Neural progenitor cell (in vitro differentiated cells): ENCODE results near the gene TBC1D20. TPM values are rescaled to one million over a fixed set of nuclear protein-coding genes. Genes with fewer than 3 reads are reported as not detected.

Source experiments
- DNase-seq: peaks from one replicate; pipeline ENCODE4 v3.0.0-alpha.2; 2016; ENCODE audit warnings: low spot score
- H2AFZ ChIP-seq: fragments of 200-600 bp; sonication (generic); replicated peaks from 2 replicates; pipeline ENCODE4 v1.6.1; 2016; ENCODE audit warnings: antibody characterized with exemption
- H3F3A ChIP-seq: fragments of 200-600 bp; sonication (generic); 2 replicates; pipeline ENCODE4 v1.6.1; 2016; ENCODE audit warnings: antibody characterized with exemption, low read depth
- H3K27ac ChIP-seq: fragments of 200-600 bp; sonication (generic); 2 replicates; pipeline ENCODE4 v1.5.1; 2016; ENCODE audit warnings: mild to moderate bottlenecking
- H3K27me3 ChIP-seq: fragments of 200-600 bp; sonication (generic); 2 replicates; pipeline ENCODE4 v1.6.1; 2016; ENCODE audit warnings: mild to moderate bottlenecking, moderate library complexity
- H3K36me3 ChIP-seq: fragments of 200-600 bp; sonication (generic); 2 replicates; pipeline ENCODE4 v1.5.1; 2016
- H3K4me1 ChIP-seq: fragments of 200-600 bp; sonication (generic); 2 replicates; pipeline ENCODE4 v1.6.1; 2016; ENCODE audit warnings: mixed run types
- H3K4me2 ChIP-seq: fragments of 200-600 bp; sonication (generic); 2 replicates; pipeline ENCODE4 v1.6.1; 2016
- H3K4me3 ChIP-seq: fragments of 200-600 bp; sonication (generic); 2 replicates; pipeline ENCODE4 v1.5.1; 2016
- H3K79me2 ChIP-seq: fragments of 200-600 bp; sonication (generic); 2 replicates; pipeline ENCODE4 v1.6.1; 2016; ENCODE audit warnings: low read depth
- H3K9ac ChIP-seq: fragments of 200-600 bp; sonication (generic); 2 replicates; pipeline ENCODE4 v1.6.1; 2016
- H3K9me3 ChIP-seq: fragments of 200-600 bp; sonication (generic); 2 replicates; pipeline ENCODE4 v1.5.1; 2016; ENCODE audit warnings: low read depth
- H4K20me1 ChIP-seq: fragments of 200-600 bp; sonication (generic); 2 replicates; pipeline ENCODE4 v1.6.1; 2016; ENCODE audit warnings: low read depth
- H3K27ac Mint-ChIP-seq: 3 replicates; pipeline ENCODE4 v1.8.0; 2021; ENCODE audit warnings: mixed read lengths
- H3K27me3 Mint-ChIP-seq: 2 replicates; pipeline ENCODE4 v1.8.0; 2022; ENCODE audit warnings: low read depth, mild to moderate bottlenecking, inconsistent platforms, moderate library complexity, mixed read lengths; ENCODE audit not compliant: insufficient read depth
- H3K36me3 Mint-ChIP-seq: 3 replicates; pipeline ENCODE4 v1.8.0; 2021; ENCODE audit warnings: mixed read lengths
- H3K4me1 Mint-ChIP-seq: 3 replicates; pipeline ENCODE4 v1.8.0; 2021; ENCODE audit warnings: mixed read lengths
- H3K4me3 Mint-ChIP-seq: 3 replicates; pipeline ENCODE4 v1.8.0; 2021; ENCODE audit warnings: mild to moderate bottlenecking, moderate library complexity, mixed read lengths
- H3K9me3 Mint-ChIP-seq: 3 replicates; pipeline ENCODE4 v1.8.0; 2020; ENCODE audit warnings: mixed read lengths
- CTCF ChIP-seq: fragments of 200-600 bp; sonication (generic); IDR thresholded peaks from 2 replicates; pipeline ENCODE4 v1.5.1; 2017; ENCODE audit warnings: antibody characterized with exemption, mild to moderate bottlenecking
- EZH2 ChIP-seq: fragments of 200-600 bp; sonication (generic); IDR thresholded peaks from 2 replicates; pipeline ENCODE4 v1.6.1; 2017; ENCODE audit warnings: antibody characterized with exemption, mild to moderate bottlenecking, moderate library complexity
- EZH2phosphoT487 ChIP-seq: fragments of 200-600 bp; sonication (generic); IDR thresholded peaks from 2 replicates; pipeline ENCODE4 v1.6.1; 2017; ENCODE audit warnings: antibody characterized with exemption
- total RNA-seq: library from RNA; depleted of rRNA; stranded (reverse); fragments of >200 nt; gene quantifications from 2 replicates; pipeline ENCODE4 v1.2.3, GENCODE V29; 2015; ENCODE audit warnings: low replicate concordance

Gene TBC1D20
- total RNA-seq, 1 donor from 2014 or later: 23.2 TPM

GRCh38 chr20:480044-480443, 17.7 kb upstream of the TBC1D20 start:
- peaks cover 6% of the 10 kb centered on the region for H3K36me3 ChIP-seq
- TF ChIP-seq EZH2phosphoT487 (no peak), CTCF (no peak), EZH2 (no peak)
- H3K27ac ChIP-seq: no peak overlapping the region
- no peak overlapping the region for H2AFZ ChIP-seq
- H3K9ac ChIP-seq: no peak overlapping the region
- H3F3A ChIP-seq: peaks cover 27% of the 10 kb centered on the region
- H3K4me2 ChIP-seq: no peak overlapping the region
- H3K4me3 ChIP-seq: no peak overlapping the region
- no peaks in the 10 kb centered on the region for H3K27me3 ChIP-seq
- Mint-ChIP-seq H3K36me3 (peaks cover 31% of the 10 kb centered on the region), H3K9me3 (no peaks in the 10 kb centered on the region), H3K27me3 (peaks cover 3% of the 10 kb centered on the region), H3K4me3 (no peak overlapping the region), H3K4me1 (no peaks in the 10 kb centered on the region), H3K27ac (no peak overlapping the region)
- DNase-seq: no peak
- no peaks in the 10 kb centered on the region for H3K4me1 ChIP-seq
- H3K9me3 ChIP-seq: no peaks in the 10 kb centered on the region
- H3K79me2 ChIP-seq: no peaks in the 10 kb centered on the region
- H4K20me1 ChIP-seq: peaks cover 9% of the 10 kb centered on the region

GRCh38 chr20:479487-479886, 17.2 kb upstream of the TBC1D20 start:
- H3K36me3 ChIP-seq: peaks cover 6% of the 10 kb centered on the region

GRCh38 chr20:478949-479429, 16.7 kb upstream of the TBC1D20 start:
- TF ChIP-seq CTCF: peak; percentile 68
- no peak for TF ChIP-seq EZH2
- TF ChIP-seq EZH2phosphoT487: no peak
- Mint-ChIP-seq H3K4me3 (no peak overlapping the region), H3K27ac (no peak overlapping the region), H3K4me1 (no peaks in the 10 kb centered on the region), H3K36me3 (peaks cover 36% of the 10 kb centered on the region), H3K9me3 (no peaks in the 10 kb centered on the region), H3K27me3 (peaks cover 3% of the 10 kb centered on the region)
- Histone ChIP-seq H3K27me3 (no peaks in the 10 kb centered on the region), H3K27ac (no peak overlapping the region), H3K9ac (no peak overlapping the region), H3K9me3 (no peaks in the 10 kb centered on the region), H3K4me2 (no peak overlapping the region), H2AFZ (no peak overlapping the region), H3K4me1 (no peaks in the 10 kb centered on the region), H4K20me1 (peaks cover 9% of the 10 kb centered on the region), H3F3A (peaks cover 27% of the 10 kb centered on the region), H3K4me3 (no peak overlapping the region), H3K79me2 (no peaks in the 10 kb centered on the region), H3K36me3 (peaks cover 6% of the 10 kb centered on the region)
- peak; percentile 52 for DNase-seq

More at GRCh38 chr20:479487-479886, 17.2 kb upstream of the TBC1D20 start:
- no peak overlapping the region for H3K4me3 Mint-ChIP-seq
- H3K9me3 Mint-ChIP-seq: no peaks in the 10 kb centered on the region
- Histone ChIP-seq H3K9me3 (no peaks in the 10 kb centered on the region), H3K4me2 (no peak overlapping the region), H3K9ac (no peak overlapping the region), H4K20me1 (peaks cover 9% of the 10 kb centered on the region), H3F3A (peaks cover 27% of the 10 kb centered on the region), H3K4me3 (no peak overlapping the region), H3K27me3 (no peaks in the 10 kb centered on the region), H3K27ac (no peak overlapping the region), H3K4me1 (no peaks in the 10 kb centered on the region), H2AFZ (no peak overlapping the region), H3K79me2 (no peaks in the 10 kb centered on the region)
- peaks cover 33% of the 10 kb centered on the region for H3K36me3 Mint-ChIP-seq
- no peak for TF ChIP-seq CTCF
- no peak for TF ChIP-seq EZH2phosphoT487
- no peak for TF ChIP-seq EZH2
- no peak for DNase-seq
- H3K27me3 Mint-ChIP-seq: peaks cover 3% of the 10 kb centered on the region
- H3K4me1 Mint-ChIP-seq: no peaks in the 10 kb centered on the region
- H3K27ac Mint-ChIP-seq: no peak overlapping the region
